ENCODE data around the gene CD177. TPM values are rescaled to one million over a fixed set of nuclear protein-coding genes. Genes with fewer than 3 reads are reported as not detected.
"Not testable (repeated sequence)": the region's sequence is repeated elsewhere in the genome, so short reads cannot be mapped to it uniquely, and the experiment has no call there.

The CD177 gene
- total RNA-seq, 1 donor from 2014 or later = not detected

GRCh38 chr19:43329989-43330388, 23.5 kb upstream of the CD177 start:
- intact Hi-C loops (cut with DNase I) = no loop called here

DNA sequence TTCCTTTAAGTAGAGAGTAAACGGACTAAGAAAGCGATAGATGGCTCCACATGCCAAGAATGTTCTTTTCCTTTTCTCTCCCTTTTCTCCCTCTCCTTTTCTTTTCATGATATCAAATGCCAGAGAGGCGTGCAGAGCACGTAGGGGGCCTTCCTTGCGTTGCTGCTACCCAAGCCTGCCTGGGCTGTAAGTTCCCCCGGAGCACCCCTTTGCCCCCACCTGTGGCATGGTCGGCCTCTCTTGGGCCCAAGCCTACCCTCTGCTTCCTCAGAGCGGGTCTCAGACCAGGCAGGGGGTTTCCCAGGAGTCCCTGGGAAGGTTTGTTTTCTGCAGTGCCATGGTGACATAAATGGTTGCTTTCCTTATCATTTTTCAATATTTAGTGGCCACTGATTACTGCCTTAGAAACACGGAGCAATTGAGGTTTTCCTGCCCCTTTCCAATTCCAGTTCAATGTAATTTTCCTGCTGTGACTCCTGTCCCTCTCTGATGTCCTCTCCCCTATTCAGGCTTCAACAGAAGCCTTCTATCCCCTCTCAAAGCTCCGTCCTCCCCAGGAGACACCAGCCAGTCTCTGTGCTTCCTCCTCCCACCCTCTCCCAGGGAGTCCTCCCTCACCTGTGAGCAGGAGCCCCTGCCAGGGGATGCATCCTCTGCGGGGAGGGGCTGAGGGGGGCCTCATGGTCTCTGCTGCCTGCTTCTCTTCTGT, 22.6 kb upstream of the CD177 start:
- Histone ChIP-seq H3K27ac (no peak overlapping the region), H3K36me3 (no peaks in the 10 kb centered on the region), H3K4me1 (no peaks in the 10 kb centered on the region), H3K9me3 (no peaks in the 10 kb centered on the region), H3K27me3 (no peaks in the 10 kb centered on the region), H3K4me3 (no peak overlapping the region)
- no peak for DNase-seq (ENCODE audit: low spot score in 2 of 2)
- no peak for TF ChIP-seq CTCF (IDR thresholded peaks at IDR 0.05)
- intact Hi-C loops (cut with DNase I) = no loop called here

More at GRCh38 chr19:43329989-43330388, 23.5 kb upstream of the CD177 start:
- no peaks in the 10 kb centered on the region for H3K27me3 ChIP-seq
- no peak overlapping the region for H3K27ac ChIP-seq
- no peak for DNase-seq (ENCODE audit: low spot score in 2 of 2)
- no peak overlapping the region for H3K4me3 ChIP-seq
- no peaks in the 10 kb centered on the region for H3K9me3 ChIP-seq
- no peaks in the 10 kb centered on the region for H3K36me3 ChIP-seq
- TF ChIP-seq CTCF (IDR thresholded peaks at IDR 0.05) = no peak
- H3K4me1 ChIP-seq = no peaks in the 10 kb centered on the region

- intact Hi-C loops (cut with DNase I) = no loop called here
- Histone ChIP-seq H3K4me3 (no peak overlapping the region), H3K4me1 (no peaks in the 10 kb centered on the region), H3K27me3 (no peaks in the 10 kb centered on the region), H3K36me3 (no peaks in the 10 kb centered on the region), H3K27ac (no peak overlapping the region), H3K9me3 (no peaks in the 10 kb centered on the region)
- no peak for DNase-seq (ENCODE audit: low spot score in 2 of 2)
- TF ChIP-seq CTCF (IDR thresholded peaks at IDR 0.05) = no peak
Measured at GRCh38 chr19:43331435-43332010, 22.0 kb upstream of the CD177 start.

DNA sequence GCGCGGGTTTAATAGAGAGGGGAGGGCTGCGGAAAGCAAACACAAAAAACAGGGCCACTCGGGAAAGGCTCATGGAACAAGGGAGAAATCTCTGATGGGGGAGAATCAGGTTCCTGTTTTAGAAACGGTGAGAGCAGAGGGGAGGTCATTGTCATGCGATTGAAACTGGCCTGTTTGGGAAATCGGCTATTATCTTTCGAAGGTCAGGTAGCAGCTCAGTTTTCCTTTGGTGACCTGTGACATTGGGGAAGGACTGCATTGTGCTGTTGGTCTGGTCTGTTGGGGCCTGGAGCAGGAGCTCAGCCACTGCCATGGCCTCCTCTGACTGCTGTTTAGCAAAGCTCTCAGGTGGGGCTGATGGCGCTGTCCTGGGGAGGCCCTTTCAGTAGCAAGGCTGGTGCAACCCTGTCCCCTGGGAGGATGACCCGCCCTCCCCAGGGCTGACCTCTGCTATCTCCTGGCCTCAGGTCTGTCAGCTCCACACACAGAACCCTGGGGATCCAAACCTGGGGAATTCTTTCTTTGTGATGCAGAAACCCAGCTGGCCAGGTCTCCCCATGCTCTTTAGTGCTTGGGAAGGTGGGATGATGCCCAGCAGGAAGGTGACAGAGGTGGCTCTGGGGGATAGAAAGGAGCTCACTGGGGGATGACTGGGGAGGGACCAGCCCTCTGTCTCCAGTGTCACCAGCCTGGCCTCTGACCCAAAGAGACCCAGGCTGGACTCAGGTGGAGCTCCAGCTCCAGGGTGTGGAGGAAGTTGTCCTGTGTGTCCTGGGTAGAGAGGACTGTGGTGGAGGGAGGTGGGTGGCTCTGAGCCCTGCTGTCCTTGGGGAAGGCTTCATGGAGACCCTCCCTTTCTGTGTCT, 21.2 kb upstream of the CD177 start:
- intact Hi-C loops (cut with DNase I) = no loop called here
- no peak for TF ChIP-seq CTCF (IDR thresholded peaks at IDR 0.05)
- no peak for DNase-seq (ENCODE audit: low spot score in 2 of 2)

DNA sequence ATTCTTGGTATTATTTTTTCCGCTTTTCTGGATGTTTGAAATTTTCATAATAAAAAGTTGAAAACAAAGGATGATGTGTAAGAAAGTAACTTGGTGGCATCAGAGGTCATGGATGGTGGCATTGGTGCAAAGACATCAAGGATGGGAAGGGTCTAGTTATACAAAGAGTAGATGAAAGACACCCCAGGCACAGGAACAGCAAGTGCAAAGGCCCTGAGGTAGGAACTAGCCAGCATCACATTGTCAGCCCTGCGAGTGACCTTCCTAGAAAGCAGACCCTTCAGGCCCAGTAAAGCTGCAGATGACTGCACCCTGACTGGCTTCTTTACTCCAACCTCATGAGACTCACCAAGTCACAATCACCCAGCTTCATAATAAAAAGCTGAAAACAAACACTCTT, 17.0 kb upstream of the CD177 start:
- intact Hi-C loops (cut with DNase I); H3K4me3 ChIP-seq; H3K27ac ChIP-seq; H3K36me3 ChIP-seq; H3K27me3 ChIP-seq; DNase-seq (ENCODE audit: low spot score in 2 of 2); H3K4me1 ChIP-seq; H3K9me3 ChIP-seq: not testable (repeated sequence)

More for the DNA sequence above, 21.2 kb upstream of the CD177 start:
- Histone ChIP-seq H3K4me3 (no peak overlapping the region), H3K4me1 (no peaks in the 10 kb centered on the region), H3K9me3 (no peaks in the 10 kb centered on the region), H3K27ac (no peak overlapping the region), H3K27me3 (no peaks in the 10 kb centered on the region), H3K36me3 (no peaks in the 10 kb centered on the region)

DNA sequence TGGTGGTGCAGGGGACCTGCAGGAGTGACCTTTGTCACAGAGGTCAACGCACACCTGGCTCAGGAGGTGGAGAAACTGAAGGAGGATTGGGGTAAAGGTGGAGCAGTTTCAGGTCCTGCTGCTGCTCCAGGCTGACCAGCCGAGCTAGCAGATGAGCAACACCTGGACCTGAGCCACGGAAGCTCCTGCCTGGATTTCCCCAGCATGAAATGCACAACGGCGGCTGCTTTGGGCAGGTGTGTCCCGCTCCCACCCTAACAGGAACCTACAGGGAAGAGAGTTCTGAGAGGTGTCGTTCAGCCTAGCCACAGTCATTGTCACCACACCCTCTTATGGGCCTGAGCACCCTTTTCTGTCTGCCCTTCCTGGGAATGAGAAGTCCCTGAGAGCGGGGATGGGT, 15.7 kb upstream of the CD177 start:
- no peak for TF ChIP-seq CTCF (IDR thresholded peaks at IDR 0.05)
- intact Hi-C loops (cut with DNase I) = no loop called here
- no peak overlapping the region for H3K27ac ChIP-seq

More for the DNA sequence above, 15.7 kb upstream of the CD177 start:
- H3K4me1 ChIP-seq = no peaks in the 10 kb centered on the region
- H3K36me3 ChIP-seq = no peaks in the 10 kb centered on the region
- no peaks in the 10 kb centered on the region for H3K27me3 ChIP-seq
- no peak for DNase-seq (ENCODE audit: low spot score in 2 of 2)
- H3K9me3 ChIP-seq = no peaks in the 10 kb centered on the region
- no peak overlapping the region for H3K4me3 ChIP-seq
